GM19351 (cell line): Measurements from ENCODE around the gene UNC13D.
"Not testable (repeated sequence)": the region's sequence is repeated elsewhere in the genome, so short reads cannot be mapped to it uniquely, and the experiment has no call there.

Experiments used
- ATAC-seq: cut with Tn5 transposase; IDR thresholded peaks from one replicate; pipeline ENCODE4 v1.9.1; 2021; ENCODE audit warnings: mild to moderate bottlenecking, moderate library complexity; ENCODE audit not compliant: unreplicated experiment

Gene UNC13D

GRCh38 chr17:75822119-75822799 lies 21.9 kb downstream of the UNC13D start:
- no peak for ATAC-seq

- no peak for ATAC-seq
Observed at GRCh38 chr17:75821552-75821951, 22.7 kb downstream of the UNC13D start.

- ATAC-seq, result no peak
Observed at GRCh38 chr17:75820094-75821080, 23.8 kb downstream of the UNC13D start.

GRCh38 chr17:75819678-75820077 lies 24.5 kb downstream of the UNC13D start:
- ATAC-seq, result no peak

GRCh38 chr17:75819116-75819515 lies 25.1 kb downstream of the UNC13D start:
- no peak for ATAC-seq

- no peak for ATAC-seq
Observed at GRCh38 chr17:75818326-75818885, 25.8 kb downstream of the UNC13D start.

- no peak for ATAC-seq
Observed at GRCh38 chr17:75817571-75817970, 26.6 kb downstream of the UNC13D start.

- no peak for ATAC-seq
Observed at GRCh38 chr17:75816693-75817092, 27.5 kb downstream of the UNC13D start.

- no peak for ATAC-seq
Observed at GRCh38 chr17:75815399-75815798, 28.8 kb downstream of the UNC13D start.

- ATAC-seq, result no peak
Observed at GRCh38 chr17:75814900-75815373, 29.3 kb downstream of the UNC13D start.

- ATAC-seq, result no peak
Observed at GRCh38 chr17:75814021-75814395, 30.2 kb downstream of the UNC13D start.

GRCh38 chr17:75813081-75814020 lies 30.9 kb downstream of the UNC13D start:
- ATAC-seq, result no peak

- ATAC-seq, result no peak
Observed at GRCh38 chr17:75812096-75813013, 31.8 kb downstream of the UNC13D start.

- no peak for ATAC-seq
Observed at GRCh38 chr17:75811174-75811573, 33.0 kb downstream of the UNC13D start.

- not testable (repeated sequence) for ATAC-seq
Observed at GRCh38 chr17:75810756-75811155, 33.4 kb downstream of the UNC13D start.

- ATAC-seq, result no peak
Observed at GRCh38 chr17:75810216-75810615, 34.0 kb downstream of the UNC13D start.

GRCh38 chr17:75809631-75810111 lies 34.5 kb downstream of the UNC13D start:
- ATAC-seq, result no peak

- no peak for ATAC-seq
Observed at GRCh38 chr17:75808905-75809621, 35.1 kb downstream of the UNC13D start.

- ATAC-seq, result no peak
Observed at GRCh38 chr17:75808549-75808904, 35.7 kb downstream of the UNC13D start.
